H1 (cell line): ENCODE results near the gene NUP210. TPM values are rescaled to one million over a fixed set of nuclear protein-coding genes. Genes with fewer than 3 reads are reported as not detected.

Experiments
- POU5F1 ChIP-seq: IDR thresholded peaks from 2 replicates; pipeline ENCODE4 v1.6.1; 2011; ENCODE audit warnings: low read depth, mild to moderate bottlenecking, low read length, moderate library complexity
- SIX5 ChIP-seq: IDR thresholded peaks from 2 replicates; pipeline ENCODE4 v1.6.1; 2011; ENCODE audit warnings: mild to moderate bottlenecking, low read depth, low read length
- polyA plus RNA-seq, 7 experiments: library from polyadenylated mRNA; depleted of rRNA in 3 of 7; stranded (reverse) in 5 of 7; unstranded in 2 of 7; fragments of >200 nt in 5 of 7; fragments of 200-250 nt in 2 of 7; gene quantifications; 1 replicate in 5 of 7; 2 replicates in 1 of 7; 4 replicates in 1 of 7; pipeline versions ENCODE4 v1.2.1 to v1.2.3, GENCODE V29; 2011 to 2013; ENCODE audit warnings: missing spikeins in 2 of 7, mixed read lengths in 2 of 7
- total RNA-seq: library from RNA; stranded (reverse); fragmentation: NEBNext Ultra II Directional; extraction: Animal tissue kit (Norgen Biotek cat#: 25700); gene quantifications from 2 replicates; pipeline ENCODE4 v1.2.1, GENCODE V29; 2021
- TF ChIP-seq, protein P1 (sequence below): IDR thresholded peaks from 2 replicates; pipeline ENCODE4 v1.6.1; 2012; ENCODE audit warnings: inconsistent platforms

The NUP210 gene
- total and polyA plus RNA-seq, 2 of the 8 experiments (the other 6 are each of a cell fraction or from before 2014, with no cell fraction given): 51.0 to 53.7 TPM

DNA sequence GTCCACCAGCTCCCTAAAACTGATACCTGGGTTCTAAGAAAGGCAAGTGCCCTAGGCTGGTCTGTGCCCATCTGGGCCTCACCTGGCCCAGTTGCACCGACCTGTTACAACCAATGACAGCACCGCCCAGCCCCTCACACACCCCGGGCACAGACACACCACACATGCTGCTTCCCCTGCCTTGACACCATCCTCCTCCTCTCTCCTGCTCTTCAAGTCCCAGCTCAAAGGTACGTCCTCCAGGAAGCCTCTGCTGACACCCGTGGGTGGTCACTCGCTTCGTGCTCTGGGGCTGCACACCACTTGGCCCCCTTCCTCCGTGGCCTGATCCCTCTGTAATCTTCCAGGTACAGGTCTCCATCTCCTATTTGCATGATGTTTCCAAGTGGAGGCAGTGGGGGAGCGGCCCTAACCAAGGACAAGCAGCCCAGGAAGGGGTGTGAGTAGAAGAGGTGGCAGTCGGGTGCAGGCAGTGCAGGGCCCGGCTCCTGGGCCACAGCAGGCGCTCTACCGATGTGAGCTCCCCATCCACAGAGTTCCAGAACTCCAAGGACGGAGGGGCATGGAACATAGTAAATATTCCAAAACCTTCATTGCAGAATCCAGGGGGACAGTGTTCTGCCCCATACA is 144.6 kb downstream of the NUP210 start (continued):
- TF ChIP-seq, protein P1, sequence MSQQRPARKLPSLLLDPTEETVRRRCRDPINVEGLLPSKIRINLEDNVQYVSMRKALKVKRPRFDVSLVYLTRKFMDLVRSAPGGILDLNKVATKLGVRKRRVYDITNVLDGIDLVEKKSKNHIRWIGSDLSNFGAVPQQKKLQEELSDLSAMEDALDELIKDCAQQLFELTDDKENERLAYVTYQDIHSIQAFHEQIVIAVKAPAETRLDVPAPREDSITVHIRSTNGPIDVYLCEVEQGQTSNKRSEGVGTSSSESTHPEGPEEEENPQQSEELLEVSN: no peak
- TF ChIP-seq POU5F1 (no peak), SIX5 (no peak)
